SK-N-SH treated with all-trans-retinoic acid at 6 μM for 48 hours (cell line): ENCODE data around the gene RELL1.

Experiments
- CSDC2 ChIP-seq: fragments of 250-450 bp; sonication (Bioruptor Pico); IDR thresholded peaks from 2 replicates; pipeline ENCODE4 v1.5.0; 2020; ENCODE audit warnings: mild to moderate bottlenecking, moderate library complexity
- CSRNP3 ChIP-seq: fragments of 250-450 bp; sonication (Bioruptor Pico); IDR thresholded peaks from 2 replicates; pipeline ENCODE4 v1.5.1; 2021; ENCODE audit warnings: mild to moderate bottlenecking, moderate library complexity
- GLIS3 ChIP-seq: fragments of 250-450 bp; sonication (Bioruptor Pico); IDR thresholded peaks from 2 replicates; pipeline ENCODE4 v1.5.0; 2020; ENCODE audit warnings: mild to moderate bottlenecking, moderate library complexity
- PPARA ChIP-seq: fragments of 250-450 bp; sonication (Bioruptor Pico); IDR thresholded peaks from 2 replicates; pipeline ENCODE4 v1.5.0; 2020; ENCODE audit warnings: mild to moderate bottlenecking, borderline replicate concordance
- TCF4 ChIP-seq: fragments of 250-450 bp; sonication (Bioruptor Pico); IDR thresholded peaks from 2 replicates; pipeline ENCODE4 v1.8.0; 2021; ENCODE audit warnings: mild to moderate bottlenecking, moderate library complexity, borderline replicate concordance
- TOX ChIP-seq: fragments of 250-450 bp; sonication (Bioruptor Pico); IDR thresholded peaks from 2 replicates; pipeline ENCODE4 v1.8.0; 2021; ENCODE audit warnings: mild to moderate bottlenecking, moderate library complexity, borderline replicate concordance
- TSHZ2 ChIP-seq: fragments of 250-450 bp; sonication (Bioruptor Pico); IDR thresholded peaks from 2 replicates; pipeline ENCODE4 v1.5.0; 2020; ENCODE audit warnings: mild to moderate bottlenecking, moderate library complexity
- ZFP3 ChIP-seq: fragments of 250-450 bp; sonication (Bioruptor Pico); IDR thresholded peaks from 2 replicates; pipeline ENCODE4 v1.5.0; 2020; ENCODE audit warnings: mild to moderate bottlenecking, moderate library complexity
- ZNF565 ChIP-seq: fragments of 450-650 bp; formaldehyde crosslinking; conservative IDR thresholded peaks from 2 replicates; pipeline ENCODE4 v1.5.0; 2020; ENCODE audit warnings: low read depth, mild to moderate bottlenecking, moderate library complexity
- ZNF70 ChIP-seq: fragments of 450-650 bp; formaldehyde crosslinking; IDR thresholded peaks from 2 replicates; pipeline ENCODE4 v1.5.0; 2020; ENCODE audit warnings: mild to moderate bottlenecking, moderate library complexity
- TF ChIP-seq, protein P1 (sequence below): fragments of 250-450 bp; sonication (Bioruptor Pico); IDR thresholded peaks from 2 replicates; pipeline ENCODE4 v1.8.0; 2021; ENCODE audit warnings: low read depth, mild to moderate bottlenecking, moderate library complexity, borderline replicate concordance
- TF ChIP-seq, protein P2 (sequence below): fragments of 250-450 bp; sonication (Bioruptor Pico); IDR thresholded peaks from 2 replicates; pipeline ENCODE4 v1.8.0; 2020; ENCODE audit warnings: mild to moderate bottlenecking, moderate library complexity, borderline replicate concordance

- TF ChIP-seq CSRNP3 (CRISPR knock-in tag): no peak
- no peak for TF ChIP-seq TCF4 (CRISPR knock-in tag)
- no peak for TF ChIP-seq CSDC2
- TF ChIP-seq, protein P1, sequence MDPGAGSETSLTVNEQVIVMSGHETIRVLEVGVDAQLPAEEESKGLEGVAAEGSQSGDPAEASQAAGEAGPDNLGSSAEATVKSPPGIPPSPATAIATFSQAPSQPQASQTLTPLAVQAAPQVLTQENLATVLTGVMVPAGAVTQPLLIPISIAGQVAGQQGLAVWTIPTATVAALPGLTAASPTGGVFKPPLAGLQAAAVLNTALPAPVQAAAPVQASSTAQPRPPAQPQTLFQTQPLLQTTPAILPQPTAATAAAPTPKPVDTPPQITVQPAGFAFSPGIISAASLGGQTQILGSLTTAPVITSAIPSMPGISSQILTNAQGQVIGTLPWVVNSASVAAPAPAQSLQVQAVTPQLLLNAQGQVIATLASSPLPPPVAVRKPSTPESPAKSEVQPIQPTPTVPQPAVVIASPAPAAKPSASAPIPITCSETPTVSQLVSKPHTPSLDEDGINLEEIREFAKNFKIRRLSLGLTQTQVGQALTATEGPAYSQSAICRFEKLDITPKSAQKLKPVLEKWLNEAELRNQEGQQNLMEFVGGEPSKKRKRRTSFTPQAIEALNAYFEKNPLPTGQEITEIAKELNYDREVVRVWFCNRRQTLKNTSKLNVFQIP: no peak
- no peak for TF ChIP-seq PPARA (CRISPR knock-in tag)
- TF ChIP-seq, protein P2, sequence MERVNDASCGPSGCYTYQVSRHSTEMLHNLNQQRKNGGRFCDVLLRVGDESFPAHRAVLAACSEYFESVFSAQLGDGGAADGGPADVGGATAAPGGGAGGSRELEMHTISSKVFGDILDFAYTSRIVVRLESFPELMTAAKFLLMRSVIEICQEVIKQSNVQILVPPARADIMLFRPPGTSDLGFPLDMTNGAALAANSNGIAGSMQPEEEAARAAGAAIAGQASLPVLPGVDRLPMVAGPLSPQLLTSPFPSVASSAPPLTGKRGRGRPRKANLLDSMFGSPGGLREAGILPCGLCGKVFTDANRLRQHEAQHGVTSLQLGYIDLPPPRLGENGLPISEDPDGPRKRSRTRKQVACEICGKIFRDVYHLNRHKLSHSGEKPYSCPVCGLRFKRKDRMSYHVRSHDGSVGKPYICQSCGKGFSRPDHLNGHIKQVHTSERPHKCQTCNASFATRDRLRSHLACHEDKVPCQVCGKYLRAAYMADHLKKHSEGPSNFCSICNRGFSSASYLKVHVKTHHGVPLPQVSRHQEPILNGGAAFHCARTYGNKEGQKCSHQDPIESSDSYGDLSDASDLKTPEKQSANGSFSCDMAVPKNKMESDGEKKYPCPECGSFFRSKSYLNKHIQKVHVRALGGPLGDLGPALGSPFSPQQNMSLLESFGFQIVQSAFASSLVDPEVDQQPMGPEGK (CRISPR knock-in tag): no peak
- no peak for TF ChIP-seq GLIS3 (CRISPR knock-in tag)
- no peak for TF ChIP-seq TSHZ2 (CRISPR knock-in tag)
- no peak for TF ChIP-seq ZFP3 (CRISPR knock-in tag)
- TF ChIP-seq ZNF70 (CRISPR knock-in tag): no peak
- no peak for TF ChIP-seq ZNF565
- TF ChIP-seq TOX (CRISPR knock-in tag): no peak
These were observed 3.3 kb downstream of the RELL1 start for GRCh38 chr4:37682701-37683401.
